Erythroblast (primary cell): ENCODE data around the gene CCDC77.
"Not testable (repeated sequence)": the region's sequence is repeated elsewhere in the genome, so short reads cannot be mapped to it uniquely, and the experiment has no call there.

ENCODE experiments used
- DNase-seq, 2 experiments: peaks; one replicate each; lab custom pipeline; 2025; lab: John Stamatoyannopoulos, UW
- GATA1 ChIP-seq: IDR thresholded peaks from 2 replicates; pipeline ENCODE4 v1.6.1; 2011; ENCODE audit warnings: low read depth, mild to moderate bottlenecking, control low read depth, low read length, moderate library complexity
- POLR2A ChIP-seq: IDR thresholded peaks from 2 replicates; pipeline ENCODE4 v1.6.1; 2011; ENCODE audit warnings: mild to moderate bottlenecking, low read length

The CCDC77 gene

GRCh38 chr12:418432-418831, 17.0 kb downstream of the CCDC77 start:
- no peak for DNase-seq
- TF ChIP-seq GATA1, result no peak
- no peak for TF ChIP-seq POLR2A

GRCh38 chr12:422526-422925, 21.1 kb downstream of the CCDC77 start:
- no peak for DNase-seq
- no peak for TF ChIP-seq GATA1
- no peak for TF ChIP-seq POLR2A

- DNase-seq, result not testable (repeated sequence)
Measured at GRCh38 chr12:435737-436136, 34.3 kb downstream of the CCDC77 start.

GRCh38 chr12:442235-442884, 40.9 kb downstream of the CCDC77 start:
- TF ChIP-seq GATA1, result no peak
- DNase-seq, result peak; percentile 36 to 72

- no peak for DNase-seq
- TF ChIP-seq POLR2A (no peak), GATA1 (no peak)
Measured at GRCh38 chr12:447141-447540, 45.7 kb downstream of the CCDC77 start.

- DNase-seq, result no peak
- TF ChIP-seq POLR2A, result no peak
- TF ChIP-seq GATA1, result no peak
Measured at GRCh38 chr12:449203-449602, 47.8 kb downstream of the CCDC77 start.

GRCh38 chr12:450438-450837, 49.0 kb downstream of the CCDC77 start:
- TF ChIP-seq GATA1 (no peak), POLR2A (no peak)
- peak; percentile 34 to 79 for DNase-seq

- no peak for TF ChIP-seq GATA1
- TF ChIP-seq POLR2A, result no peak
- no peak for DNase-seq
Measured at GRCh38 chr12:452667-453210, 51.3 kb downstream of the CCDC77 start.

GRCh38 chr12:454833-455232, 53.4 kb downstream of the CCDC77 start:
- no peak for DNase-seq
- no peak for TF ChIP-seq POLR2A

GRCh38 chr12:455821-456220, 54.4 kb downstream of the CCDC77 start:
- DNase-seq, result no peak
- TF ChIP-seq POLR2A, result no peak
- no peak for TF ChIP-seq GATA1

GRCh38 chr12:457676-458075, 56.2 kb downstream of the CCDC77 start:
- no peak for DNase-seq
- TF ChIP-seq GATA1 (no peak), POLR2A (no peak)

GRCh38 chr12:459050-459429, 57.6 kb downstream of the CCDC77 start:
- TF ChIP-seq GATA1 (no peak), POLR2A (no peak)
- DNase-seq, result no peak

- TF ChIP-seq GATA1 (no peak), POLR2A (no peak)
Measured at GRCh38 chr12:459430-460258, 58.2 kb downstream of the CCDC77 start, which contains the start of gene B4GALNT3. Gene B4GALNT3 (plus strand): TSS chr12:459939. CDS start chr12:460377, 438 bp downstream.

More at GRCh38 chr12:459430-460258, 58.2 kb downstream of the CCDC77 start, which contains the start of gene B4GALNT3:
- peak; percentile 15 to 23 for DNase-seq
